ENCODE measurements around the gene FKBP6.
A peak's percentile ranks its signal among the peaks of the same experiment; 100 is the strongest.
"Not testable (repeated sequence)": the region's sequence is repeated elsewhere in the genome, so short reads cannot be mapped to it uniquely, and the experiment has no call there.

The FKBP6 gene

GRCh38 chr7:73324081-73324845 is 3.7 kb upstream of the FKBP6 start:
- peak; percentile 65 for DNase-seq

GRCh38 chr7:73325424-73325823 is 2.5 kb upstream of the FKBP6 start:
- not testable (repeated sequence) for DNase-seq

DNA sequence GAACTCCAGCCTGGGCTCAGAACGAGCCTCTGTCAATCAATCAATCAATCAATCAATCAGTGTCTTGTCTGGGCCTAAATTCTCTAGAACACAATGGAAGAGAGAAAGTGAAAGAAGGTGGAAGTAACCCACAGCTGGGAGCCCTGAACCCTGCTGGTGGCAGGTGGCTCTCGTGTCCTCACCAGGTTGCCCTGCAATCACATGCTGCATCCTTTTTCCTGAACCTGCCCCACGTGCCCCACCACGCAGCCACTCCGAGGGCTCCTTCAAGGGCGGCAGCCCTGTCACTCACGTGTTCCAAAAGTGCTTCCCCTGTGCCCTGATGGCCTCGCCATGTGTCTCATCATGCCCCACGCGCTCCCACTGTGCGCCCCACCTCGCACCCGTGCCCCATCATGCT is 512 bp upstream of the FKBP6 start:
- not testable (repeated sequence) for DNase-seq

GRCh38 chr7:73328696-73329095 is 735 bp downstream of the FKBP6 start:
- no peak for DNase-seq

- DNase-seq, result no peak
These were observed 2.1 kb downstream of the FKBP6 start for GRCh38 chr7:73329861-73330581.

DNA sequence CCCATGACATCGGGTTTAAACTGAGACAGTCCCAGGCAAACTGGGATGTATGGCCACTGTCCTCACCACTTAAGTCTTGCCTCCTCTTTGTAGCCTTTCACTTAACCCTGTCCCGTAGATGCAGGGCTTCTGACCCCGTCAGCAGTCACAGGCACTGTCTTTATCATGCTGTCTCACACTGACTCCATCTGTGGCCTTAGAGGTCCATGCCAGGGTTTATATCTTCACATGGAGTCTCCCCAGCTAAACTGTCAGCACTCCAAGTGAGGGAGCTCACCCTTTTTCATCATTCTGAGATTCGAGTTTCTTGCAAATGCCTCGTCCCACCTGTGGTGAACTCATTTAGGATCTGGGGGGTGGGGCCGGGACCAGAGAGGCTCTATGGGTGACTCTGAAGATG is 2.8 kb downstream of the FKBP6 start:
- DNase-seq, result no peak

GRCh38 chr7:73332447-73332846 is 4.5 kb downstream of the FKBP6 start:
- no peak for DNase-seq

DNA sequence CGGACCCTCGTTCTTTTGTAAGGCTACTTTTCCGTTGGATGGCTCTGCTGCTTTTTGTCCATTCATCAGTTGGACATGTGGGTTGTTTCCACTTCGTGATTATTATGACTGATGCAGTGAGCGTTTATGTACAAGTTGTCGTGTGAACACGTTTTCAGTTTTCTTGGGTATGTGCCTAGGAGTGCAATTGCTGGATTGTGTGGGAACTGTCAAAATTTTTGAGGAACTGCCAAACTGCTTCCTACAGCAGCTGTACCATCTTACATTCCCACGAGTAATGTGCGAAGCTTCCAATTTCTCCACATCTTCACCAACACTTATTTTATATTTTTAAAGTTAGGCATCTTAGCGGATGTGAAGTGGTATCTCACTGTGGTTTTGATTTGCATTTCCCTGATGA is 10.4 kb downstream of the FKBP6 start:
- no peak for DNase-seq

DNA sequence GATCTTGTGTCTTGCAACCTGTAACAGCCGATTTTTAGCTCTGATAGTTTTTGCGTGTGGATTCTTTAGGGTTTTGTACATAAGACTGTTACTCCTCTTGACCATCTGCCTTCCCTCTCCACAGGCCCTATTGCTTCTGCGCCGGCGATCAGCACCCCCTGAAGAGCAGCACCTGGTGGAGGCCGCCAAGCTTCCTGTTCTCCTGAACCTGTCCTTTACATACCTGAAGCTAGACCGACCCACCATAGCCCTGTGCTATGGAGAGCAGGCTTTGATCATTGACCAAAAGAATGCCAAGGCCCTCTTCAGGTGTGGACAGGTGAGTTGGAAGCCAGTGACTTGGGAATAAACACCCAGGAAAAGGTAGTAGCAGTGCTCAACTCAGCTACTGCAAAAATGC is 12.6 kb downstream of the FKBP6 start:
- DNase-seq, result no peak

- DNase-seq, result no peak
These were observed 13.9 kb downstream of the FKBP6 start for GRCh38 chr7:73341877-73342276.

- DNase-seq, result no peak
These were observed 14.7 kb downstream of the FKBP6 start for GRCh38 chr7:73342645-73343044.

- DNase-seq, result no peak
These were observed 15.9 kb downstream of the FKBP6 start for GRCh38 chr7:73343671-73344380.

- DNase-seq, result no peak
These were observed 17.6 kb downstream of the FKBP6 start for GRCh38 chr7:73345538-73345937.

GRCh38 chr7:73345951-73346350 is 18.0 kb downstream of the FKBP6 start:
- DNase-seq, result no peak

GRCh38 chr7:73349763-73350162 is 21.8 kb downstream of the FKBP6 start:
- DNase-seq, result no peak

DNA sequence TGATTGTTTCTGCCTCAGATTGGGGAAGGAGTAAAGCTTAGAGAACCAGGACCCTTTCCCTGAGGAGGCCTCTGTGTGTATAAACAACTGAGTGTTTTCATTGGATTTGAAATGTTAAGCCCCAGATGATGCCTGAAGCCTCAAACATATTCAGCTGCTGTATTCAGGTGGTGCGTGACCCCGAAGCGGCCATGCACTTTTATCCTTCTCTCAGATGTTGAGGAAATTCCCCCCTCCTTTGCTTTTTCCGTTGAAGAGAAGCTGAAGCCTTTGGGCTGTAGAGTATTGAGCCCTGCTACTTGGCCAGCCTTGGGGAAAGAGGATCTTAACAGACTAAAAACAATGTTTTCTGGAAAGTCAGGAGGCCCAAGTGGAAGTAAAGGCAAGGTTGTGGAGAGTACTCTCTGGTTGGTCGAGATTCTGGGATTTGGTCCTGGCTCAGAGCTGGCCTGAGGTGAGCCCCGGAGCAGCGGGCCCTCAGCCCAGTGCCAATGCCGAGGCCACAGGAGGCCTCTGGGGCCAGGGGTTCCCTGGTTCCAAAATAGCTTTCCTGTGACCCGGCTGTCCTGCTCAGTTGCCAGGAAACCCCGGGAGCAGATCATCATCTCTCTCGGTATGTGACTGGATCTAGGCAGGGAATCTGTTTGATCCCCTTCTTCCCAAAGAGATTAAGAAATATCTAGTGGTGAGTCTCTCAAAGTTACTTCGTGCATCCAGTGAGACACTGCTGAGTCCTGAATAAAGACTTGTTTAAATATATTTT is 22.5 kb downstream of the FKBP6 start:
- DNase-seq, result no peak

DNA sequence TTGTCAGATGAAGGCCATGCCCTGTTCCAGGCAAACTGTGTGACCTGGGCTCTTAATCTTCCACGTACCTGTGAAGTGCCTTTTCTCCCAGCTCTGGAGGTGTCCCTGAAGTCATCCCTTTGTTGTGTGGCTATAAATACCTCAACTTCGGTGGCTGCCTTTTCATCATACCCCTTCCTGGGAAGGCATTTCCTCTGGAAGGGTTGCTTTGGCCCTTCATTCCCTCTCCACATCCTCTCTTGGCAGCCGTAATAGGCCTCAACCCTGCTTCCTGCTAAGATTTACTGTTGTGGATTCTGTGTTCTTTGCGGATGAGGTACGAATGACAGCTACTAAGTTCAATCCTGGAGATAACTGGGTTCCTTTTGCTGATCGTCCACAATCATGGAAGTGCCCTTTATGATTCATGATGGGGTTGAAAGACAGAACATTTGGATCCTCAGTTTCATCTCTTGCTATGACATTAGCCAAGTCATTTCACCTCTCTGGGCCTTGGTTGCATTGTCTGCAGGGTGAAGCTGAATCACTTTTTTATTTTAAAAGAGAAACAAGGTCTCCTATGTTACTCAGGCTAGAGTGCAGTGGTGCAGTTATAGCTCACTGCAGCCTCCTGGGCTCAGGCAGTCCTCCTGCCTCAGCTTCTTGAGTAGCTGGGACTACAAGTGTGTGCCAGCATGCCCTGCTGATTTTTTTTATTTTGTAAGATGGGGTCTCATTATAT is 23.6 kb downstream of the FKBP6 start:
- no peak for DNase-seq

DNA sequence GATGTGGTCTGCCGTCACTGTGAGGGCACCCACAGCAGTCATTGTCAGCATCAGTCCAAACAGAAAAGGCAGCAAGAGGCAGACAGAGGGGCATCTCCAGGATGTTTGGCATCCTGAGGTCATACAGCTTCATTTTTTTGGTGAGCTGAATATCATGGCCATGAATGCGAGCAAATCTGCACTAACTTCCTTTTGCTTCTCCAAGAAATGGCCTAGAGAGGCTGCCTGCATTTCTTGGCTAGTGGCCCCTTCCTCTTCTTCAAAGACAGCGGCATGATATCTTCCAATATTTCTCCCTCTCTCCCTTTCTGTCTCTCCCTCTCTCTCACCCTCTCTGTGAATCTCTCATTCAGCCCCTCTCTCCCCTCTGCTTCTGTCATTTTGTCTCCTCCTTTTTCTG is 24.8 kb downstream of the FKBP6 start:
- no peak for DNase-seq

GRCh38 chr7:73353243-73353642 is 25.3 kb downstream of the FKBP6 start:
- no peak for DNase-seq

GRCh38 chr7:73354196-73354595 is 26.2 kb downstream of the FKBP6 start:
- no peak for DNase-seq

GRCh38 chr7:73354821-73355220 is 26.9 kb downstream of the FKBP6 start:
- no peak for DNase-seq

- no peak for DNase-seq
These were observed 28.2 kb downstream of the FKBP6 start for GRCh38 chr7:73356159-73356558.
